ENCODE measurements around the gene ZKSCAN3. TPM values are rescaled to one million over a fixed set of nuclear protein-coding genes. Genes with fewer than 3 reads are reported as not detected.
"Not testable (repeated sequence)": the region's sequence is repeated elsewhere in the genome, so short reads cannot be mapped to it uniquely, and the experiment has no call there.

Gene ZKSCAN3
- total and polyA plus RNA-seq, 2 experiments from 2014 or later: 3.0 to 7.6 TPM

DNA sequence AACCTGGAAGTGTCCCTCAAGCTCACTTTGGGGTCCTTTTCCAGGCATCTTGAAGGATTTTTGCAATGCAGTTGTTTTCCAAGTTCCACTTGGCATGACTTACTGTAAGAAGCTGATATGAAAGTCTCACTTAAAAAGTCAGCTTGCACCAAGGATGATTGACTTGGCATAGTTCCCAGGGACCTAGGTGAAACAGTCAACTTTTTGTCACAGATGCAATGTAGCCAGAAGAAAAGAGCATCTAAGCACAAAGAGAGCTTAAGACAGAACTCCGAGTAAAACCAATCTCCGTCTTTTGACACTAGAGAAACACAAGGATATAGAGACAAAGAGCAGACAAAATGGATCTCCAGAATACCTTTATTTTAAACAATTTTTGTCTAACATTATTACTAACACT is 52.5 kb downstream of the ZKSCAN3 start (continued):
- TF ChIP-seq, protein P1, sequence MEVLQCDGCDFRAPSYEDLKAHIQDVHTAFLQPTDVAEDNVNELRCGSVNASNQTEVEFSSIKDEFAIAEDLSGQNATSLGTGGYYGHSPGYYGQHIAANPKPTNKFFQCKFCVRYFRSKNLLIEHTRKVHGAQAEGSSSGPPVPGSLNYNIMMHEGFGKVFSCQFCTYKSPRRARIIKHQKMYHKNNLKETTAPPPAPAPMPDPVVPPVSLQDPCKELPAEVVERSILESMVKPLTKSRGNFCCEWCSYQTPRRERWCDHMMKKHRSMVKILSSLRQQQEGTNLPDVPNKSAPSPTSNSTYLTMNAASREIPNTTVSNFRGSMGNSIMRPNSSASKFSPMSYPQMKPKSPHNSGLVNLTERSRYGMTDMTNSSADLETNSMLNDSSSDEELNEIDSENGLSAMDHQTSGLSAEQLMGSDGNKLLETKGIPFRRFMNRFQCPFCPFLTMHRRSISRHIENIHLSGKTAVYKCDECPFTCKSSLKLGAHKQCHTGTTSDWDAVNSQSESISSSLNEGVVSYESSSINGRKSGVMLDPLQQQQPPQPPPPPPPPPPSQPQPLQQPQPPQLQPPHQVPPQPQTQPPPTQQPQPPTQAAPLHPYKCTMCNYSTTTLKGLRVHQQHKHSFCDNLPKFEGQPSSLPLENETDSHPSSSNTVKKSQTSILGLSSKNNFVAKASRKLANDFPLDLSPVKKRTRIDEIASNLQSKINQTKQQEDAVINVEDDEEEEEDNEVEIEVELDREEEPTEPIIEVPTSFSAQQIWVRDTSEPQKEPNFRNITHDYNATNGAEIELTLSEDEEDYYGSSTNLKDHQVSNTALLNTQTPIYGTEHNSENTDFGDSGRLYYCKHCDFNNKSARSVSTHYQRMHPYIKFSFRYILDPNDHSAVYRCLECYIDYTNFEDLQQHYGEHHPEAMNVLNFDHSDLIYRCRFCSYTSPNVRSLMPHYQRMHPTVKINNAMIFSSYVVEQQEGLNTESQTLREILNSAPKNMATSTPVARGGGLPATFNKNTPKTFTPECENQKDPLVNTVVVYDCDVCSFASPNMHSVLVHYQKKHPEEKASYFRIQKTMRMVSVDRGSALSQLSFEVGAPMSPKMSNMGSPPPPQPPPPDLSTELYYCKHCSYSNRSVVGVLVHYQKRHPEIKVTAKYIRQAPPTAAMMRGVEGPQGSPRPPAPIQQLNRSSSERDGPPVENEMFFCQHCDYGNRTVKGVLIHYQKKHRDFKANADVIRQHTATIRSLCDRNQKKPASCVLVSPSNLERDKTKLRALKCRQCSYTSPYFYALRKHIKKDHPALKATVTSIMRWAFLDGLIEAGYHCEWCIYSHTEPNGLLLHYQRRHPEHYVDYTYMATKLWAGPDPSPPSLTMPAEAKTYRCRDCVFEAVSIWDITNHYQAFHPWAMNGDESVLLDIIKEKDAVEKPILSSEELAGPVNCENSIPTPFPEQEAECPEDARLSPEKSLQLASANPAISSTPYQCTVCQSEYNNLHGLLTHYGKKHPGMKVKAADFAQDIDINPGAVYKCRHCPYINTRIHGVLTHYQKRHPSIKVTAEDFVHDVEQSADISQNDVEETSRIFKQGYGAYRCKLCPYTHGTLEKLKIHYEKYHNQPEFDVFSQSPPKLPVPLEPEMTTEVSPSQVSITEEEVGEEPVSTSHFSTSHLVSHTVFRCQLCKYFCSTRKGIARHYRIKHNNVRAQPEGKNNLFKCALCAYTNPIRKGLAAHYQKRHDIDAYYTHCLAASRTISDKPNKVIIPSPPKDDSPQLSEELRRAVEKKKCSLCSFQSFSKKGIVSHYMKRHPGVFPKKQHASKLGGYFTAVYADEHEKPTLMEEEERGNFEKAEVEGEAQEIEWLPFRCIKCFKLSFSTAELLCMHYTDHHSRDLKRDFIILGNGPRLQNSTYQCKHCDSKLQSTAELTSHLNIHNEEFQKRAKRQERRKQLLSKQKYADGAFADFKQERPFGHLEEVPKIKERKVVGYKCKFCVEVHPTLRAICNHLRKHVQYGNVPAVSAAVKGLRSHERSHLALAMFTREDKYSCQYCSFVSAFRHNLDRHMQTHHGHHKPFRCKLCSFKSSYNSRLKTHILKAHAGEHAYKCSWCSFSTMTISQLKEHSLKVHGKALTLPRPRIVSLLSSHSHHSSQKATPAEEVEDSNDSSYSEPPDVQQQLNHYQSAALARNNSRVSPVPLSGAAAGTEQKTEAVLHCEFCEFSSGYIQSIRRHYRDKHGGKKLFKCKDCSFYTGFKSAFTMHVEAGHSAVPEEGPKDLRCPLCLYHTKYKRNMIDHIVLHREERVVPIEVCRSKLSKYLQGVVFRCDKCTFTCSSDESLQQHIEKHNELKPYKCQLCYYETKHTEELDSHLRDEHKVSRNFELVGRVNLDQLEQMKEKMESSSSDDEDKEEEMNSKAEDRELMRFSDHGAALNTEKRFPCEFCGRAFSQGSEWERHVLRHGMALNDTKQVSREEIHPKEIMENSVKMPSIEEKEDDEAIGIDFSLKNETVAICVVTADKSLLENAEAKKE (CRISPR knock-in tag; IDR thresholded peaks at IDR 0.05): no peak
- TF ChIP-seq STAT1 (IDR thresholded peaks at IDR 0.05; ENCODE audit: unreplicated experiment) (no peak), ZNF114 (CRISPR knock-in tag; IDR thresholded peaks at IDR 0.05) (no peak), NANOG (IDR thresholded peaks at IDR 0.05; ENCODE audit: borderline replicate concordance) (no peak)
- TF ChIP-seq, protein P2, sequence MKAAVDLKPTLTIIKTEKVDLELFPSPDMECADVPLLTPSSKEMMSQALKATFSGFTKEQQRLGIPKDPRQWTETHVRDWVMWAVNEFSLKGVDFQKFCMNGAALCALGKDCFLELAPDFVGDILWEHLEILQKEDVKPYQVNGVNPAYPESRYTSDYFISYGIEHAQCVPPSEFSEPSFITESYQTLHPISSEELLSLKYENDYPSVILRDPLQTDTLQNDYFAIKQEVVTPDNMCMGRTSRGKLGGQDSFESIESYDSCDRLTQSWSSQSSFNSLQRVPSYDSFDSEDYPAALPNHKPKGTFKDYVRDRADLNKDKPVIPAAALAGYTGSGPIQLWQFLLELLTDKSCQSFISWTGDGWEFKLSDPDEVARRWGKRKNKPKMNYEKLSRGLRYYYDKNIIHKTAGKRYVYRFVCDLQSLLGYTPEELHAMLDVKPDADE (IDR thresholded peaks at IDR 0.05): no peak
- TF ChIP-seq, protein P3, sequence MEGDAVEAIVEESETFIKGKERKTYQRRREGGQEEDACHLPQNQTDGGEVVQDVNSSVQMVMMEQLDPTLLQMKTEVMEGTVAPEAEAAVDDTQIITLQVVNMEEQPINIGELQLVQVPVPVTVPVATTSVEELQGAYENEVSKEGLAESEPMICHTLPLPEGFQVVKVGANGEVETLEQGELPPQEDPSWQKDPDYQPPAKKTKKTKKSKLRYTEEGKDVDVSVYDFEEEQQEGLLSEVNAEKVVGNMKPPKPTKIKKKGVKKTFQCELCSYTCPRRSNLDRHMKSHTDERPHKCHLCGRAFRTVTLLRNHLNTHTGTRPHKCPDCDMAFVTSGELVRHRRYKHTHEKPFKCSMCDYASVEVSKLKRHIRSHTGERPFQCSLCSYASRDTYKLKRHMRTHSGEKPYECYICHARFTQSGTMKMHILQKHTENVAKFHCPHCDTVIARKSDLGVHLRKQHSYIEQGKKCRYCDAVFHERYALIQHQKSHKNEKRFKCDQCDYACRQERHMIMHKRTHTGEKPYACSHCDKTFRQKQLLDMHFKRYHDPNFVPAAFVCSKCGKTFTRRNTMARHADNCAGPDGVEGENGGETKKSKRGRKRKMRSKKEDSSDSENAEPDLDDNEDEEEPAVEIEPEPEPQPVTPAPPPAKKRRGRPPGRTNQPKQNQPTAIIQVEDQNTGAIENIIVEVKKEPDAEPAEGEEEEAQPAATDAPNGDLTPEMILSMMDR (conservative IDR thresholded peaks at IDR 0.05; ENCODE audit: low read depth in 2 of 2): no peak

DNA sequence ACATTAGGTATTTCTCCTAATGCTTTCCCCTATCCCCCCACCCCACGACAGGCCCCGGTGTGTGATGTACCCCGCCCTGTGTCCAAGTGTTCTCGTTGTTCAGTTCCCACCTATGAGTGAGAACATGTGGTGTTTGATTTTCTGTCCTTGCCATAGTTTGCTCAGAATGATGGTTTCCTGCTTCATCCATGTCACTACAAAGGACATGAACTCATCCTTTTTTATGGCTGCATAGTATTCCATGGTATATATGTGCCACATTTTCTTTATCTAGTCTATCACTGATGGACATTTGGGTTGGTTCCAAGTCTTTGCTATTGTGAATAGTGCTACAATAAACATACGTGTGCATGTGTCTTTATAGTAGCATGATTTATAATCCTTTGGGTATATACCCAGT is 54.2 kb downstream of the ZKSCAN3 start:
- not testable (repeated sequence) for H3K4me1 Mint-ChIP-seq; H3K9me2 ChIP-seq (ENCODE audit: insufficient read depth); H3K36me3 Mint-ChIP-seq (ENCODE audit: low read depth); H3K4me3 Mint-ChIP-seq; H3K27ac ChIP-seq (ENCODE audit: low read depth); H4K20me1 ChIP-seq (replicated peaks; ENCODE audit: insufficient read depth); H3K27ac Mint-ChIP-seq; H3K27me3 Mint-ChIP-seq (ENCODE audit: insufficient read depth, low read depth, poor library complexity); DNase-seq (ENCODE audit: low spot score); H3F3A ChIP-seq (replicated peaks; ENCODE audit: low read depth); H3K4me1 ChIP-seq (ENCODE audit: insufficient read depth); H3K4me2 ChIP-seq; H3K79me2 ChIP-seq (replicated peaks; ENCODE audit: insufficient read depth); ATAC-seq; H3K4me3 ChIP-seq; H2AFZ ChIP-seq; H3K36me3 ChIP-seq (ENCODE audit: insufficient read depth); H3K9me3 Mint-ChIP-seq
- peaks cover 29% of the 10 kb centered on the region for H3K27me3 ChIP-seq (ENCODE audit: insufficient read depth)
